H1 (cell line): ENCODE measurements around the gene RUFY2. TPM values are rescaled to one million over a fixed set of nuclear protein-coding genes. Genes with fewer than 3 reads are reported as not detected.
"Not testable (repeated sequence)": the region's sequence is repeated elsewhere in the genome, so short reads cannot be mapped to it uniquely, and the experiment has no call there.

ENCODE experiments used
- CTCF ChIA-PET: fragments of 300-600 bp; sonication (Branson Sonifier 250); formaldehyde crosslinking; loops from one replicate; lab custom pipeline; 2021; ENCODE audit not compliant: partially characterized antibody; lab: Charles Lee
- POLR2A ChIA-PET: fragments of 300-600 bp; sonication (Branson Sonifier 250); formaldehyde crosslinking; loops from one replicate; lab custom pipeline; 2021; ENCODE audit warnings: inconsistent platforms; ENCODE audit not compliant: partially characterized antibody; lab: Charles Lee
- DNase-seq, 2 experiments: peaks; one replicate each; pipeline versions ENCODE4 v3.0.0 to v3.0.0-alpha.2; 2010 to 2022; ENCODE audit warnings: low spot score in 2 of 2, low read depth in 1 of 2, mixed read lengths in 1 of 2
- FAIRE-seq: peaks from 2 replicates; lab custom pipeline; 2011; peaks lifted over from hg19 to GRCh38; lab: Jason Lieb, UNC
- H2AFZ ChIP-seq: 2 replicates; pipeline ENCODE4 v1.8.1; 2012; ENCODE audit warnings: low read length, inconsistent platforms
- H2AK5ac ChIP-seq: 2 replicates; pipeline ENCODE4 v1.6.1; 2013; ENCODE audit warnings: low read depth, low read length
- H2BK120ac ChIP-seq: replicated peaks from 2 replicates; pipeline ENCODE3; 2013; ENCODE audit warnings: low read depth, low read length, inconsistent platforms
- H2BK12ac ChIP-seq: 2 replicates; pipeline ENCODE4 v1.6.1; 2013; ENCODE audit warnings: low read depth, low read length
- H2BK15ac ChIP-seq: 2 replicates; pipeline ENCODE4 v1.6.1; 2013; ENCODE audit warnings: low read length
- H2BK20ac ChIP-seq: 2 replicates; pipeline ENCODE4 v1.6.1; 2013; ENCODE audit warnings: low read length
- H2BK5ac ChIP-seq: 2 replicates; pipeline ENCODE4 v1.6.1; 2013; ENCODE audit warnings: low read depth, low read length
- H3K14ac ChIP-seq: 2 replicates; pipeline ENCODE4 v1.6.1; 2013; ENCODE audit warnings: inconsistent platforms; ENCODE audit not compliant: insufficient read length
- H3K18ac ChIP-seq: 2 replicates; pipeline ENCODE4 v1.6.1; 2013; ENCODE audit warnings: low read length; ENCODE audit errors: extremely low read depth
- H3K23ac ChIP-seq: 2 replicates; pipeline ENCODE4 v1.6.1; 2013; ENCODE audit warnings: inconsistent platforms; ENCODE audit not compliant: insufficient read length
- H3K23me2 ChIP-seq: 2 replicates; pipeline ENCODE4 v1.6.1; 2013; ENCODE audit warnings: low read depth, low read length
- H3K27ac ChIP-seq: 2 replicates; pipeline ENCODE4 v1.6.1; 2011; ENCODE audit warnings: low read depth, low read length, inconsistent platforms
- H3K27me3 ChIP-seq, 4 experiments: replicated peaks in 1 of 4; 1 replicate in 1 of 4; 2 replicates in 3 of 4; pipeline versions ENCODE4 v1.6.1 to v1.8.1; 2011 to 2013; ENCODE audit warnings: low read length in 3 of 4, mild to moderate bottlenecking in 3 of 4, inconsistent platforms in 2 of 4, mixed read lengths in 2 of 4, moderate library complexity in 1 of 4; ENCODE audit not compliant: control insufficient read depth in 3 of 4, insufficient read depth in 3 of 4; ENCODE audit errors: extremely low read depth in 1 of 4
- H3K36me3 ChIP-seq, 4 experiments: 2 replicates each; pipeline versions ENCODE4 v1.6.1 to v1.8.1; 2011 to 2013; ENCODE audit warnings: mild to moderate bottlenecking in 4 of 4, low read length in 3 of 4, moderate library complexity in 2 of 4, control low read depth in 1 of 4, inconsistent platforms in 1 of 4; ENCODE audit not compliant: insufficient read depth in 4 of 4, control insufficient read depth in 2 of 4
- H3K4ac ChIP-seq: replicated peaks from 2 replicates; pipeline ENCODE3; 2013; ENCODE audit warnings: low read length, low read depth, mixed read lengths, inconsistent platforms; ENCODE audit not compliant: insufficient read length
- H3K4me1 ChIP-seq, 4 experiments: replicated peaks in 1 of 4; 1 replicate in 1 of 4; 2 replicates in 3 of 4; pipeline versions ENCODE4 v1.6.1 to v1.8.1; 2011 to 2013; ENCODE audit warnings: low read length in 3 of 4, inconsistent platforms in 2 of 4, mixed read lengths in 1 of 4; ENCODE audit not compliant: insufficient read depth in 4 of 4, control insufficient read depth in 3 of 4
- H3K4me2 ChIP-seq, 2 experiments: 2 replicates each; pipeline versions ENCODE4 v1.6.1 to v1.8.1; 2011 to 2013; ENCODE audit warnings: low read depth in 2 of 2, low read length in 2 of 2, control low read depth in 1 of 2, inconsistent platforms in 1 of 2, mild to moderate bottlenecking in 1 of 2; ENCODE audit not compliant: insufficient read depth in 1 of 2
- H3K4me3 ChIP-seq, 4 experiments: fragments of 200-600, 300-600 bp in 1 of 4; sonication (generic), shearing (Covaris generic), sonication (Bioruptor Twin) in 1 of 4; 2 replicates each; pipeline versions ENCODE4 v1.5.1 to v1.8.1; 2011 to 2016; ENCODE audit warnings: low read length in 4 of 4, low read depth in 3 of 4, control low read depth in 2 of 4, inconsistent platforms in 2 of 4, mild to moderate bottlenecking in 2 of 4, mixed read lengths in 1 of 4, moderate library complexity in 1 of 4; ENCODE audit not compliant: insufficient read depth in 2 of 4; ENCODE audit errors: extremely low read depth in 1 of 4
- H3K56ac ChIP-seq: replicated peaks from 2 replicates; pipeline ENCODE3; 2013; ENCODE audit warnings: low read depth, mild to moderate bottlenecking, mixed read lengths, low read length, inconsistent platforms; ENCODE audit not compliant: insufficient read length
- H3K79me1 ChIP-seq: 2 replicates; pipeline ENCODE4 v1.6.1; 2013; ENCODE audit warnings: low read depth, low read length, control low read depth
- H3K79me2 ChIP-seq, 2 experiments: 2 replicates each; pipeline versions ENCODE4 v1.6.1 to v1.8.1; 2012 to 2013; ENCODE audit warnings: low read length in 2 of 2, mild to moderate bottlenecking in 2 of 2, inconsistent platforms in 1 of 2; ENCODE audit not compliant: insufficient read depth in 2 of 2, control insufficient read depth in 1 of 2
- H3K9ac ChIP-seq, 4 experiments: replicated peaks in 1 of 4; 1 replicate in 1 of 4; 2 replicates in 3 of 4; pipeline versions ENCODE4 v1.6.1 to v1.8.1; 2011 to 2013; ENCODE audit warnings: low read depth in 3 of 4, low read length in 3 of 4, control low read depth in 2 of 4, mild to moderate bottlenecking in 2 of 4, moderate library complexity in 2 of 4, inconsistent platforms in 1 of 4; ENCODE audit errors: extremely low read depth in 1 of 4
- H3K9me3 ChIP-seq, 2 experiments: 2 replicates each; pipeline versions ENCODE4 v1.6.1 to v1.8.1; 2012 to 2013; ENCODE audit warnings: mild to moderate bottlenecking in 2 of 2, moderate library complexity in 2 of 2, control low read depth in 1 of 2, inconsistent platforms in 1 of 2, low read depth in 1 of 2, low read length in 1 of 2, mixed read lengths in 1 of 2; ENCODE audit not compliant: insufficient read depth in 2 of 2
- H4K20me1 ChIP-seq, 2 experiments: replicated peaks in 1 of 2; 2 replicates each; pipeline versions ENCODE3 to v1.8.1; 2011 to 2013; ENCODE audit warnings: inconsistent platforms in 2 of 2, low read length in 2 of 2, mild to moderate bottlenecking in 1 of 2; ENCODE audit not compliant: insufficient read depth in 2 of 2, control insufficient read depth in 1 of 2
- H4K5ac ChIP-seq: 2 replicates; pipeline ENCODE4 v1.6.1; 2013; ENCODE audit warnings: low read length, low read depth, mixed read lengths, inconsistent platforms; ENCODE audit not compliant: insufficient read length
- H4K8ac ChIP-seq: 2 replicates; pipeline ENCODE4 v1.8.0; 2013; ENCODE audit warnings: mild to moderate bottlenecking, moderate library complexity, low read length, inconsistent platforms; ENCODE audit not compliant: insufficient read depth; ENCODE audit errors: extremely low read depth
- H4K91ac ChIP-seq: replicated peaks from 2 replicates; pipeline ENCODE3; 2013; ENCODE audit warnings: low read length, mixed read lengths, inconsistent platforms; ENCODE audit not compliant: insufficient read length
- WGBS, 2 experiments: shearing (Covaris generic) in 1 of 2; methylation state at CpG; one replicate each; pipeline versions ENCODE4 v1.1.6 to v1.1.7; 2013 to 2015; ENCODE audit warnings: low lambda C conversion rate in 2 of 2, mixed read lengths in 2 of 2, inconsistent platforms in 1 of 2, low coverage in 1 of 2, missing lambda C conversion rate in 1 of 2; ENCODE audit not compliant: insufficient replicate concordance in 2 of 2, insufficient coverage in 1 of 2, insufficient read length in 1 of 2; ENCODE audit errors: extremely low coverage in 1 of 2, missing lambda C conversion rate in 1 of 2; 5-methylcytosine and 5-hydroxymethylcytosine counted together
- polyA plus RNA-seq, 7 experiments: library from polyadenylated mRNA; depleted of rRNA in 3 of 7; stranded (reverse) in 5 of 7; unstranded in 2 of 7; fragments of >200 nt in 5 of 7; fragments of 200-250 nt in 2 of 7; gene quantifications; 1 replicate in 5 of 7; 2 replicates in 1 of 7; 4 replicates in 1 of 7; pipeline versions ENCODE4 v1.2.1 to v1.2.3, GENCODE V29; 2011 to 2013; ENCODE audit warnings: missing spikeins in 2 of 7, mixed read lengths in 2 of 7
- total RNA-seq: library from RNA; stranded (reverse); fragmentation: NEBNext Ultra II Directional; extraction: Animal tissue kit (Norgen Biotek cat#: 25700); gene quantifications from 2 replicates; pipeline ENCODE4 v1.2.1, GENCODE V29; 2021

Gene RUFY2
- total and polyA plus RNA-seq, 2 of the 8 experiments (the other 6 are each of a cell fraction or from before 2014, with no cell fraction given) = 3.4 to 12.0 TPM

- DNase-seq, H3K9me3 ChIP-seq, H2BK15ac ChIP-seq, H3K23me2 ChIP-seq, H2BK12ac ChIP-seq, H3K79me1 ChIP-seq, H3K23ac ChIP-seq, H2BK120ac ChIP-seq, H3K4me2 ChIP-seq, H3K4ac ChIP-seq, H3K36me3 ChIP-seq, H3K27me3 ChIP-seq, FAIRE-seq, H4K5ac ChIP-seq, H3K79me2 ChIP-seq, H3K4me3 ChIP-seq, H3K4me1 ChIP-seq, H3K56ac ChIP-seq, H3K14ac ChIP-seq, H2BK20ac ChIP-seq, H3K27ac ChIP-seq, H3K9ac ChIP-seq, H2AK5ac ChIP-seq, H3K18ac ChIP-seq, H4K20me1 ChIP-seq, H4K8ac ChIP-seq, H2BK5ac ChIP-seq, H4K91ac ChIP-seq, H2AFZ ChIP-seq: not testable (repeated sequence)
- WGBS, 2 experiments = 90% methylated on average over 6 of the region's 6 CpGs; no CpG with 5 or more reads in 1 of the 2 experiments
- ChIA-PET POLR2A (interaction anchor here (2.2 kb wide), 1 partner anchor 17 kb away, joined by 12 read pairs; the partner anchor contains the start of genes HNRNPH3 and PBLD), CTCF (interaction anchor here (0.7 to 1.6 kb wide), 2 partner anchors 14 to 374 kb away, joined by 3 to 6 read pairs; no protein-coding TSS in a partner anchor)
These were observed 92.1 kb downstream of the RUFY2 start for GRCh38 chr10:68314930-68315329.
